ENCODE measurements around the gene MYL2. TPM values are rescaled to one million over a fixed set of nuclear protein-coding genes. Genes with fewer than 3 reads are reported as not detected.

MYL2 gene
- total and polyA plus RNA-seq, 7 donors: 4.2 to 22.8 (median 19.0) TPM; not detected in 4

GRCh38 chr12:110932046-110932445 lies 11.7 kb upstream of the MYL2 start:
- DNase-seq: no peak
- no peak overlapping the region for H3K4me3 ChIP-seq
- no peak overlapping the region for H3K27ac ChIP-seq
- H3K36me3 ChIP-seq: no peaks in the 10 kb centered on the region
- H3K4me1 ChIP-seq: peaks cover 0 to 6% (median 3%) of the 10 kb centered on the region in 4 donors
- WGBS, 2 donors: 47 to 51% methylated on average over 11 of the region's 11 CpGs
- intact Hi-C loops (cut with DNase I): no loop called here
- TF ChIP-seq CTCF (IDR thresholded peaks at IDR 0.05): no peak
- no peak for TF ChIP-seq POLR2A (IDR thresholded peaks at IDR 0.05)
- no peak for TF ChIP-seq POLR2AphosphoS5 (IDR thresholded peaks at IDR 0.05)
- TF ChIP-seq EP300 (IDR thresholded peaks at IDR 0.05): no peak
- no peaks in the 10 kb centered on the region for H3K9me3 ChIP-seq
- H3K27me3 ChIP-seq: peaks cover 0 to 13% (median 3%) of the 10 kb centered on the region in 3 donors

GRCh38 chr12:110931315-110931728 lies 10.9 kb upstream of the MYL2 start:
- intact Hi-C loops (cut with DNase I): no loop called here
- 76 to 77% methylated on average over 16 of the region's 16 CpGs for WGBS, 2 donors
- Histone ChIP-seq H3K4me1 (peaks cover 0 to 6% (median 2%) of the 10 kb centered on the region in 4 donors), H3K4me3 (no peak overlapping the region), H3K27ac (no peak overlapping the region), H3K27me3 (peaks cover 0 to 6% (median 3%) of the 10 kb centered on the region in 3 donors), H3K9me3 (no peaks in the 10 kb centered on the region), H3K36me3 (no peaks in the 10 kb centered on the region)
- TF ChIP-seq EP300 (IDR thresholded peaks at IDR 0.05) (no peak), CTCF (IDR thresholded peaks at IDR 0.05) (no peak), POLR2AphosphoS5 (IDR thresholded peaks at IDR 0.05) (no peak), POLR2A (IDR thresholded peaks at IDR 0.05) (no peak)
- DNase-seq: no peak

- 84 to 86% methylated on average over 21 of the region's 21 CpGs for WGBS, 2 donors
- Histone ChIP-seq H3K36me3 (no peaks in the 10 kb centered on the region), H3K27ac (no peak overlapping the region), H3K4me3 (no peak overlapping the region), H3K4me1 (peaks cover 0 to 6% (median 2%) of the 10 kb centered on the region in 4 donors), H3K27me3 (peaks cover 0 to 4% (median 3%) of the 10 kb centered on the region in 3 donors), H3K9me3 (no peaks in the 10 kb centered on the region)
- DNase-seq: no peak
- intact Hi-C loops (cut with DNase I): no loop called here
- TF ChIP-seq EP300 (IDR thresholded peaks at IDR 0.05): no peak
- no peak for TF ChIP-seq CTCF (IDR thresholded peaks at IDR 0.05)
- TF ChIP-seq POLR2AphosphoS5 (IDR thresholded peaks at IDR 0.05): no peak
- TF ChIP-seq POLR2A (IDR thresholded peaks at IDR 0.05): no peak
Measured at GRCh38 chr12:110930348-110931314, 10.3 kb upstream of the MYL2 start.

- no peak for DNase-seq
- intact Hi-C loops (cut with DNase I): no loop called here
- no peak for TF ChIP-seq CTCF (IDR thresholded peaks at IDR 0.05)
- TF ChIP-seq EP300 (IDR thresholded peaks at IDR 0.05): no peak
- TF ChIP-seq POLR2A (IDR thresholded peaks at IDR 0.05): no peak
- no peak for TF ChIP-seq POLR2AphosphoS5 (IDR thresholded peaks at IDR 0.05)
- Histone ChIP-seq H3K4me3 (no peak overlapping the region), H3K36me3 (no peaks in the 10 kb centered on the region), H3K27me3 (peaks cover 0 to 1% (median 0%) of the 10 kb centered on the region in 3 donors), H3K27ac (no peak overlapping the region), H3K9me3 (no peaks in the 10 kb centered on the region), H3K4me1 (peaks cover 0 to 6% (median 2%) of the 10 kb centered on the region in 4 donors)
- WGBS, 2 donors: 78 to 94% methylated on average over 1 of the region's 1 CpG
Measured at GRCh38 chr12:110929818-110930217, 9.4 kb upstream of the MYL2 start.
